ENCODE results near the gene MYO5B.

- TF ChIP-seq SP1 (IDR thresholded peaks at IDR 0.05; ENCODE audit: low read depth, low read length) = no peak
- TF ChIP-seq, protein P1, sequence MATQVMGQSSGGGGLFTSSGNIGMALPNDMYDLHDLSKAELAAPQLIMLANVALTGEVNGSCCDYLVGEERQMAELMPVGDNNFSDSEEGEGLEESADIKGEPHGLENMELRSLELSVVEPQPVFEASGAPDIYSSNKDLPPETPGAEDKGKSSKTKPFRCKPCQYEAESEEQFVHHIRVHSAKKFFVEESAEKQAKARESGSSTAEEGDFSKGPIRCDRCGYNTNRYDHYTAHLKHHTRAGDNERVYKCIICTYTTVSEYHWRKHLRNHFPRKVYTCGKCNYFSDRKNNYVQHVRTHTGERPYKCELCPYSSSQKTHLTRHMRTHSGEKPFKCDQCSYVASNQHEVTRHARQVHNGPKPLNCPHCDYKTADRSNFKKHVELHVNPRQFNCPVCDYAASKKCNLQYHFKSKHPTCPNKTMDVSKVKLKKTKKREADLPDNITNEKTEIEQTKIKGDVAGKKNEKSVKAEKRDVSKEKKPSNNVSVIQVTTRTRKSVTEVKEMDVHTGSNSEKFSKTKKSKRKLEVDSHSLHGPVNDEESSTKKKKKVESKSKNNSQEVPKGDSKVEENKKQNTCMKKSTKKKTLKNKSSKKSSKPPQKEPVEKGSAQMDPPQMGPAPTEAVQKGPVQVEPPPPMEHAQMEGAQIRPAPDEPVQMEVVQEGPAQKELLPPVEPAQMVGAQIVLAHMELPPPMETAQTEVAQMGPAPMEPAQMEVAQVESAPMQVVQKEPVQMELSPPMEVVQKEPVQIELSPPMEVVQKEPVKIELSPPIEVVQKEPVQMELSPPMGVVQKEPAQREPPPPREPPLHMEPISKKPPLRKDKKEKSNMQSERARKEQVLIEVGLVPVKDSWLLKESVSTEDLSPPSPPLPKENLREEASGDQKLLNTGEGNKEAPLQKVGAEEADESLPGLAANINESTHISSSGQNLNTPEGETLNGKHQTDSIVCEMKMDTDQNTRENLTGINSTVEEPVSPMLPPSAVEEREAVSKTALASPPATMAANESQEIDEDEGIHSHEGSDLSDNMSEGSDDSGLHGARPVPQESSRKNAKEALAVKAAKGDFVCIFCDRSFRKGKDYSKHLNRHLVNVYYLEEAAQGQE (IDR thresholded peaks at IDR 0.05; ENCODE audit: low read depth, low read length) = no peak
- no peak for TF ChIP-seq MXI1 (IDR thresholded peaks at IDR 0.05; ENCODE audit: low read depth, low read length)
- TF ChIP-seq BCL11A (IDR thresholded peaks at IDR 0.05; ENCODE audit: low read depth, low read length) = no peak
- no peak for TF ChIP-seq GATAD2B (conservative IDR thresholded peaks at IDR 0.05; ENCODE audit: low read depth)
- no peak for TF ChIP-seq EZH2 (IDR thresholded peaks at IDR 0.05; ENCODE audit: borderline replicate concordance, control insufficient read depth, low read depth, low read length)
- TF ChIP-seq, protein P2, sequence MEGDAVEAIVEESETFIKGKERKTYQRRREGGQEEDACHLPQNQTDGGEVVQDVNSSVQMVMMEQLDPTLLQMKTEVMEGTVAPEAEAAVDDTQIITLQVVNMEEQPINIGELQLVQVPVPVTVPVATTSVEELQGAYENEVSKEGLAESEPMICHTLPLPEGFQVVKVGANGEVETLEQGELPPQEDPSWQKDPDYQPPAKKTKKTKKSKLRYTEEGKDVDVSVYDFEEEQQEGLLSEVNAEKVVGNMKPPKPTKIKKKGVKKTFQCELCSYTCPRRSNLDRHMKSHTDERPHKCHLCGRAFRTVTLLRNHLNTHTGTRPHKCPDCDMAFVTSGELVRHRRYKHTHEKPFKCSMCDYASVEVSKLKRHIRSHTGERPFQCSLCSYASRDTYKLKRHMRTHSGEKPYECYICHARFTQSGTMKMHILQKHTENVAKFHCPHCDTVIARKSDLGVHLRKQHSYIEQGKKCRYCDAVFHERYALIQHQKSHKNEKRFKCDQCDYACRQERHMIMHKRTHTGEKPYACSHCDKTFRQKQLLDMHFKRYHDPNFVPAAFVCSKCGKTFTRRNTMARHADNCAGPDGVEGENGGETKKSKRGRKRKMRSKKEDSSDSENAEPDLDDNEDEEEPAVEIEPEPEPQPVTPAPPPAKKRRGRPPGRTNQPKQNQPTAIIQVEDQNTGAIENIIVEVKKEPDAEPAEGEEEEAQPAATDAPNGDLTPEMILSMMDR (IDR thresholded peaks at IDR 0.05 in 2 of 3, conservative IDR thresholded peaks at IDR 0.05 in 1 of 3; ENCODE audit: control insufficient read depth in 2 of 3, extremely low read depth in 1 of 3, insufficient read depth in 1 of 3, low read depth in 3 of 3, low read length in 3 of 3) = no peak
- TF ChIP-seq RFX5 (IDR thresholded peaks at IDR 0.05; ENCODE audit: low read depth, low read length) = no peak
- TF ChIP-seq SUZ12 (IDR thresholded peaks at IDR 0.05; ENCODE audit: unreplicated experiment) = no peak
- no peak for TF ChIP-seq CREB1 (IDR thresholded peaks at IDR 0.05; ENCODE audit: low read depth)
- TF ChIP-seq MTA2 (IDR thresholded peaks at IDR 0.05; ENCODE audit: low read depth) = no peak
- no peak for TF ChIP-seq BRCA1 (IDR thresholded peaks at IDR 0.05; ENCODE audit: low read depth, low read length)
- no peak for TF ChIP-seq CHD4 (IDR thresholded peaks at IDR 0.05)
Observed at GRCh38 chr18:50093366-50094064, 101.4 kb downstream of the MYO5B start.
